Measurements from ENCODE around the gene TUBB3. TPM values are rescaled to one million over a fixed set of nuclear protein-coding genes. Genes with fewer than 3 reads are reported as not detected.
A peak's percentile ranks its signal among the peaks of the same experiment; 100 is the strongest.
"Not testable (repeated sequence)": the region's sequence is repeated elsewhere in the genome, so short reads cannot be mapped to it uniquely, and the experiment has no call there.

TUBB3 gene
- total and polyA plus RNA-seq, 2 donors = 16.1 to 28.0 TPM

DNA sequence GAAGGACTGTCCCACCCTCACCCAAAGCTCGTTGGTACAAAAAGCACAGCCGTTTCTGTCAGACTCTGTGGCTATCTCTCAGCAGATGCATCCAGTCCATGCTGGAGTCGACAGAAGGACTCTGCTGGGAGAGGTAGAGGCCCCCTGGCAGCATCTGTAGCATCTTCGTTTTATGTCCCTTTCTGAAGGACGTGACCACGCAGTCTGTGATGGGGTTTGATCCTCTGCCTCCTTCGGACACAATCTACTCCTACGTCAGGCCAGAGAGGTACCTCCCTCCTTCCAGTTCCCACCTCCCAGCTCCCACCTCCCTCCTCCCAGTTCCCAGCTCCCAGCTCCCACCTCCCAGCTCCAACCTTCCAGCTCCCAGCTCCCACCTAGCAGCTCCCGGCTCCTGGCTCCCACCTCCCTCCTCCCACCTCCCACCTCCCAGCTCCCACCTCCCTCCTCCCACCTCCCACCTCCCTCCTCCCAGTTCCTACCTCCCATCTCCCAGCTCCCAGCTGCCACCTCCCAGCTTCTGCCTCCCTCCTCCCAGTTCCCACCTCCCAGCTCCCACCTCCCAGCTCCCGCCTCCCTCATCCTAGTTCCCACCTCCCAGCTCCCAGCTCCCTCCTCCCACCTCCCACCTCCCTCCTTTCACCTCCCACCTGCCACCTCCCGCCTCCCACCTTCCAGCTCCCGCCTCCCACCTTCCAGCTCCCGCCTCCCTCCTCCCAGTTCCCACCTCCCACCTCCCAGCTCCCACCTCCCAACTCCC lies 15.9 kb upstream of the TUBB3 start:
- peaks cover 5% of the 10 kb centered on the region for H3K36me3 ChIP-seq (ENCODE audit: insufficient read depth)
- no peak for DNase-seq (ENCODE audit: extremely low spot score)
- no peaks in the 10 kb centered on the region for H3K4me1 ChIP-seq (ENCODE audit: insufficient read depth)
- no peak overlapping the region for H3K4me3 ChIP-seq (ENCODE audit: low read depth, low read length)
- 98% methylated on average over 13 of the region's 13 CpGs for WGBS
- no peak overlapping the region for H3K27ac ChIP-seq (ENCODE audit: low read depth)

GRCh38 chr16:89908236-89908635 lies 14.9 kb upstream of the TUBB3 start:
- WGBS = 98% methylated on average over 4 of the region's 4 CpGs
- no peak overlapping the region for H3K27ac ChIP-seq (ENCODE audit: low read depth)
- DNase-seq (ENCODE audit: extremely low spot score) = no peak
- no peak overlapping the region for H3K4me3 ChIP-seq (ENCODE audit: low read depth, low read length)
- peaks cover 5% of the 10 kb centered on the region for H3K36me3 ChIP-seq (ENCODE audit: insufficient read depth)
- H3K4me1 ChIP-seq (ENCODE audit: insufficient read depth) = no peaks in the 10 kb centered on the region

DNA sequence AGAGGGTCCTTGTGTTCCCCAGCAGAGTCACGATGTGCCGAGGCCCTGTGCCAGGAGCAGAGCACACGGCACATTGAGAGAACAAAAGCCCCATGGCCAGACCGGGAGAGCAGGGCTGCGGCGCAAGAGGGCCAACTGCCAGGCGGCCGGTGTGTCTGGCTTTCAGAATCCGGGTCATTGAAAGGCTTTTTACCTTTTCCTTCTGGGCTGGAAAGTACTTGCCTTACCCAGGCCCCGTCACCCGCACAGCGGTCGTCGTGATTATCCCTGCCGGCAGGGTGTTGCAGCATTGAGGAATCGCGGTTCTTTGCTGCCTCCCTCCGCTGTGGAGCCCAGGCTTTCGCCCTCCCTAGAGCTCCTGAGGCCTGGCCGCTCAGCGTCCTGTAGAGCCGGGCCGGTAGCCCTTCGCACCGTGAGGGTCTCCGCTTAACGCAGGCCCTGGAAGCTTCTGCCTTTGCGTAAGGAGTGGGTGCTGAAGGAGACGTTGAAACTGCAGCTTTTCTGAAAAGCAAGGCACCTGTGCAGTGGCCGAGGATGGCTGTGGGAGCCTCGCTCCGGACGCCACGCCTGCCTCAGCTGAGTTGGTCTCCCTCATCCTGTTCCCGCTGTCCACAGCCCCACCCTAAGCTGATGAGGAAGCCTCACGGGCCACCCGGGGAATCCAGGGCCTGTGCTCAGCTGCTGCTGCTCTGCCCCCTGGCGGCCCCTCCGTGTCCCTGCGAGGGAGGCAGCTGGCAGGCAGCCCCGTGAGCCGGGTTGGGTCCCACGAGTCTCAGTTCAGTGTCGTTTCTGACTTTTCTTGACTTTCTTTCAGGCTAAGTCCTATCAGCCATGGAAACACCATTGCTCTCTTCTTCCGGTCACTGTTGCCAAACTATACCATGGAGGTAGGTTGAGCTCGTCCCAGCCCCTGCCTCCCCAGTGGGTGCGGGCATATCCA lies 13.1 kb upstream of the TUBB3 start:
- no peak overlapping the region for H3K27ac ChIP-seq (ENCODE audit: low read depth)
- DNase-seq (ENCODE audit: extremely low spot score) = no peak
- H3K36me3 ChIP-seq (ENCODE audit: insufficient read depth) = peaks cover 2% of the 10 kb centered on the region
- 62% methylated on average over 47 of the region's 47 CpGs for WGBS
- no peaks in the 10 kb centered on the region for H3K4me1 ChIP-seq (ENCODE audit: insufficient read depth)
- H3K4me3 ChIP-seq (ENCODE audit: low read depth, low read length) = no peak overlapping the region

DNA sequence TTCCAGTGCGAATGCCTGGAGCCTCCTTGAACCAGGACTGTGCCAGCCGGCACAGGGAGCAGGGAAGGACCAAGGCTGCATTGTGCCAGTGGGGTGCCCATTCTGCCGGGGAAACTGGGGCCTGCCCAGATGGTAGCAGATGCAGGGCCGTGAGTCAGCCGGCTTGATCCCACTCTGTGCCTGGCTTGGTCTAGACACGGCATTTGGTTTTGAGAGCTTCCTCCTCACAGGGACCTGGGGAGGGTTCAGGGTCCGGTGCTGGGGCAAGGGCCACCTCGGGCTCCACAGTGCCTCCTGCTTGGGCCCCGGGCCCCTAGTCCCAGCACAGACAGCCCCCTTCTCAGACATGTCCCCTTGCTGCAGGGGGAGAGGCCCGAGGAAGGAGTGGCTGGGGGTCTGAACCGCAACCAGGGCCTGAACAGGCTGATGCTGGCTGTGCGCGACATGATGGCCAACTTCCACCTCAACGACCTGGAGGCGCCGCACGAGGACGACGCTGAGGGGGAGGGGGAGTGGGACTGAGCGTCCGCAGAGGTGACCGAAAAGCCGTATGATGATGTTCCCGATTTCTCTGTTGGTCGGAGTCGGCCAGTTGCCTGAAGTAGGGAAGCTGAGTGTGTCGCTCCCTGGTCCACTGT lies 12.3 kb upstream of the TUBB3 start:
- no peak overlapping the region for H3K27ac ChIP-seq (ENCODE audit: low read depth)
- no peak overlapping the region for H3K4me3 ChIP-seq (ENCODE audit: low read depth, low read length)
- no peaks in the 10 kb centered on the region for H3K4me1 ChIP-seq (ENCODE audit: insufficient read depth)
- 91% methylated on average over 27 of the region's 27 CpGs for WGBS
- no peak for DNase-seq (ENCODE audit: extremely low spot score)
- H3K36me3 ChIP-seq (ENCODE audit: insufficient read depth) = no peaks in the 10 kb centered on the region

DNA sequence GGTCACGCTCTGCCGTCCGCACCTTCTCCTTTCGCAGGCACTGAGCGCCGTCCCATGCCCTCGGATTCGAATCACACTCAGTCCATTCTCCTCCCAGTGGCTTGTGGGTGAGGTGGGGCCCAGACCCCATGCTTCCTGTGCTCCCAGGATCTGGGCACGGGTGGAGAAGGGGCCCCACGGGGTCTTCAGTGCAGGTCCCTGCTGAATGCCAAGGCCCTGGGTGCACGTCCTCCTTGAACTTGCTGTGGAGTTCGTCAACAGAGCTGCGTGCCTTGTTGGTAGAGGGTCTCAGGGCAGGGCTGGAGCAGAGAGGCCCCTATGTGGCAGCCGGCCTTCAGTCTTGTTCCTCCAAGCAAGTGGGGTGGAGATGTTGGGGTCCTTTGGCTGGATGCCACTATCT lies 11.8 kb upstream of the TUBB3 start:
- WGBS = 90% methylated on average over 14 of the region's 14 CpGs
- H3K4me3 ChIP-seq (ENCODE audit: low read depth, low read length) = no peak overlapping the region
- no peak for DNase-seq (ENCODE audit: extremely low spot score)
- no peaks in the 10 kb centered on the region for H3K36me3 ChIP-seq (ENCODE audit: insufficient read depth)
- H3K27ac ChIP-seq (ENCODE audit: low read depth) = no peak overlapping the region
- no peaks in the 10 kb centered on the region for H3K4me1 ChIP-seq (ENCODE audit: insufficient read depth)

DNA sequence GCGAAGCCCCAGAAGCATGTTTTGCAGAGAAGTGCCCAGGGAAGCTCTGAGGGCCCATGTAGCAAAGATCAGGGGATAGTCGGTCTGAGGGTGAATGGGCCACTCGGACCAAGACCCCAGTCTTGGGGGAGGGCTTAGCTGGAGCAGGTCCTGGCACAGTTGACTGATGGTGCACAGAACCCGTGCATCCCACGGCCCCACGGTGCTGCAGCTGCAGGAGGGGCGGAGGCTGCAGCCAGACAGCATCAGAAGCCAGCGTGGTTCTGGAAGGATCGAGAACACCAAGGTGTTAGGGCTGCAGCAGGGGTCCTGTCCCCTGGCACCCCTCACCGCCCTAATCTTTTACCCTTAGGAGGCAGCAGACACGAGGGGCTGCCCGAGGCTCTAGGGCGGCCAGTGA lies 11.0 kb upstream of the TUBB3 start:
- no peaks in the 10 kb centered on the region for H3K36me3 ChIP-seq (ENCODE audit: insufficient read depth)
- H3K4me1 ChIP-seq (ENCODE audit: insufficient read depth) = no peaks in the 10 kb centered on the region
- H3K4me3 ChIP-seq (ENCODE audit: low read depth, low read length) = no peak overlapping the region
- H3K27ac ChIP-seq (ENCODE audit: low read depth) = no peak overlapping the region
- DNase-seq (ENCODE audit: extremely low spot score) = no peak
- 82% methylated on average over 13 of the region's 13 CpGs for WGBS

DNA sequence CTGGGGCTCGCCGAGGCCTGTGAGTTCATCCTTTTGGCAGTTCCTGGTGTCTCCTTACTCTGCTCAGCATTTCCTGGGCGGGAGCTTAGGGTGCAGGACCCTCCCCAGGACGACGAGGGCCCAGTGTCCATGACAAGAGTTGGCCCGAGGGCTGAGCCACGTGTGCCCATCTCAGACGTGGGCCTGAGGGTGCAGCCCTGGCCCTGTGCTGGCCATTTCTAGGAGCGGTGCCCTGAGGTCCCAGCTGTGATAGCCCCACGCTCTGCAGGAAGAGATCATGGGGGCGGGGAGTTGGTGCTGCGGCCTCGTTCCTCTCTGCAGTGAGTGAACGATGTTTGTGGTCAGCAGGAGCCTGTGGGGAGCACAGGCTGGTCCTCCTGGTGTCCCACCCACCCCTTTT lies 10.5 kb upstream of the TUBB3 start:
- no peak overlapping the region for H3K4me3 ChIP-seq (ENCODE audit: low read depth, low read length)
- H3K27ac ChIP-seq (ENCODE audit: low read depth) = no peak overlapping the region
- no peak for DNase-seq (ENCODE audit: extremely low spot score)
- 66% methylated on average over 14 of the region's 14 CpGs for WGBS
- H3K4me1 ChIP-seq (ENCODE audit: insufficient read depth) = no peaks in the 10 kb centered on the region
- no peaks in the 10 kb centered on the region for H3K36me3 ChIP-seq (ENCODE audit: insufficient read depth)

DNA sequence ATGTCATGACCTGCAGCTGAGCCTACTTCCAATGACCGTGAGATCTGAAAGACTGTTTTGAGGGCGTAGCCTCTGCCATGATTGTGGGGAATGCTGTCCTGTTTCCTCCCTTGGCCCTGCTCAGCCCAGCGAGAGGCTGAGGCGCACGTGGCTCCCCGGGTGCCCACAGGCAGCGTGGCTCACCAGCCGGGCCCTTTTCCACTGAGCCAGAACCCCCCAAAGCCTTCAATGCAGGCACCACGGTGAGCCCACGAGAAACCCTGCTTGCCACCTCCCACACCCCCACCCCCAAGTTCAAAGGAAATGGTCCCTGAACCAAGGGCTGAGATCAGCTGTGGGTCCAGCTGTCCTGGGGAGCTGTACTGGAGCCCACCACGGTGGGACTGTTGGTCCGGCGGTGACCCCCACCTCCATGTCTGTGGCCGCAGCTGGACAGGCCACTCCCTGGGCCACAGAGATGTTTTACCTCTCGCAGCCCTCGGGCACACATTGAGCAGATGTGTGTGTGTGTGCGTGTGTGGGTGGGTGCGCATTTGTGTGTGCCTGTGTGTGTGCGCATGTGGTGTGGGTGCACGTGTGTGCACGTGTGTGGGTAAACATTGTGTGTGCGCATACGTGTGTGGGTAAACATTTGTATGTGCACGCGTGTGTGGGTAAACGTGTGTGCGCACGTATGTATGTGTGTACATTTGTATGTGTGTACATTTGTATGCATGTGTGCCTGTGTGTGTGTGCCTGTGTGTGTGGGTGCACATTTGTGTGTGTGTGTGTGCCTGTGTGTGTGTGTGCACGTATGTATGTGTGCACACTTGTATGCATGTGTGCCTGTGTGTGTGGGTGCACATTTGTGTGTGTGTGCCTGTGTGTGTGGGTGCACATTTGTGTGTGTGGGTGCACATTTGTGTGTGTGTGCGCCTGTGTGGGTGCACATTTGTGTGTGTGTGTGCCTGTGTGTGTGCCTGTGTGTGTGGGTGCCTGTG lies 9.4 kb upstream of the TUBB3 start:
- no peaks in the 10 kb centered on the region for H3K4me1 ChIP-seq (ENCODE audit: insufficient read depth)
- WGBS = 82% methylated on average over 30 of the region's 30 CpGs
- DNase-seq (ENCODE audit: extremely low spot score) = no peak
- H3K27ac ChIP-seq (ENCODE audit: low read depth) = no peak overlapping the region
- H3K4me3 ChIP-seq (ENCODE audit: low read depth, low read length) = no peak overlapping the region
- H3K36me3 ChIP-seq (ENCODE audit: insufficient read depth) = no peaks in the 10 kb centered on the region

- WGBS = 54% methylated on average over 11 of the region's 11 CpGs
- not testable (repeated sequence) for H3K4me1 ChIP-seq (ENCODE audit: insufficient read depth); H3K36me3 ChIP-seq (ENCODE audit: insufficient read depth); H3K4me3 ChIP-seq (ENCODE audit: low read depth, low read length); H3K27ac ChIP-seq (ENCODE audit: low read depth); DNase-seq (ENCODE audit: extremely low spot score)
Measured at GRCh38 chr16:89914642-89915285, 8.4 kb upstream of the TUBB3 start.

DNA sequence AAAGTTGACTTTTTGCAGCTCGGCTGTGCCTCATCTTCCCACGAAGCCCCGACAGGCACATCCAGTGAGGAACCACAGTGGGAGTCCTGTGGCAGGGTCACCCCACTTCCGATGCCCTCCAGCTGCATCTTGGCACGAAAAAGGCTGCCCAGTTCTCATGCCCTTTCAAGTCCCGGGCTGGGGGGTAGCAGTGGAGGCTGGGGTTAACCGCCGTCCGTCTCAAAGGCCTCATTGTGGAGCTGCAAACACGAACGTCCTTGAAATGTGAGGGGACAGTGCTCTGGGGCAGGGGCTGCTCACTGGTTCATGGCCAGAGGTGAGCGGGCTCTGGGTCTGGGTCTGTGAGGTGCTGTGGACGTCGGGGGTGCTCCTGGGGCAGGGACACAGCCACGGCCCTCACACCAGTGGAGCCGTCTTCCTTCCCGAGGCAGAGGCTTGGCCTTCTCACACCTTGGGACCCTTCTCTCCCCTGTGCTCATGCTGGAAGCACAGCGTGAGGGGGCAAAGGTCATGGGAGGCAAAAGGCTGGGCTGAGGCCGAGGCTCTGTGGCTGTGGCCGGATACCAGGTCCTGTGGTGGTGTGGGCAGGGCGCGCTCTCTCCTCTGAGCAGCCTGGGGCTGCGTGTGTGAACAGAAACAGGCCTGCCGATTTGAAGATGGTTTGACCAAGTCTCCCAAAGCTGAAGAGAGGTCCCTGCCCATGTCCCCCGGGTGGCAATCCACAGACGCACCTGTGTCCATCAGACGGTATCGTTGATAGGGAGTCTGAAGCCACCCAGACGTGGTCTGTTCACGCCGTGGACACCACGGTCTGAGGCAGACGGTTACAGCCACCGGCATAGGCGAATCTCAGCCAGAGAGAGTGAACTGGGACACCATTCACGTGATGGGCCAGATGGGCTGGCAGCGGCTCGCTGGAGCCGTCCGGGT lies 7.6 kb upstream of the TUBB3 start:
- DNase-seq (ENCODE audit: extremely low spot score) = no peak
- no peak overlapping the region for H3K4me3 ChIP-seq (ENCODE audit: low read depth, low read length)
- no peak overlapping the region for H3K27ac ChIP-seq (ENCODE audit: low read depth)
- WGBS = 77% methylated on average over 40 of the region's 40 CpGs
- H3K4me1 ChIP-seq (ENCODE audit: insufficient read depth) = no peaks in the 10 kb centered on the region
- H3K36me3 ChIP-seq (ENCODE audit: insufficient read depth) = no peaks in the 10 kb centered on the region

- Histone ChIP-seq H3K4me3 (ENCODE audit: low read depth, low read length) (peak overlapping the region; percentile 6), H3K27ac (ENCODE audit: low read depth) (no peak overlapping the region), H3K4me1 (ENCODE audit: insufficient read depth) (no peaks in the 10 kb centered on the region), H3K36me3 (ENCODE audit: insufficient read depth) (no peaks in the 10 kb centered on the region)
- WGBS = under 1% methylated on average over 39 of the region's 39 CpGs
- no peak for DNase-seq (ENCODE audit: extremely low spot score)
Measured at GRCh38 chr16:89917773-89918452, 5.2 kb upstream of the TUBB3 start.

All from urinary bladder (tissue), 4 donors.